Fibroblast of the aortic adventitia (primary cell): Measurements from ENCODE around the gene SMU1. TPM values are rescaled to one million over a fixed set of nuclear protein-coding genes. Genes with fewer than 3 reads are reported as not detected.

ENCODE experiments used
- DNase-seq: peaks from one replicate; pipeline ENCODE4 v3.0.0-alpha.2; 2010; ENCODE audit warnings: low read depth
- H3K4me3 ChIP-seq: 2 replicates; pipeline ENCODE4 v1.5.1; 2011; ENCODE audit warnings: low read depth, mild to moderate bottlenecking, control low read depth, low read length, moderate library complexity
- CTCF ChIP-seq: IDR thresholded peaks from 2 replicates; pipeline ENCODE4 v1.5.1; 2011; ENCODE audit warnings: mild to moderate bottlenecking, low read length, control low read depth, inconsistent platforms; ENCODE audit not compliant: insufficient read depth
- total RNA-seq: library from RNA; depleted of rRNA; stranded (reverse); fragments of >200 nt; gene quantifications from 2 replicates; pipeline ENCODE4 v1.2.3, GENCODE V29; 2012; ENCODE audit warnings: low replicate concordance

SMU1 gene
- total RNA-seq, 1 donor = 29.4 TPM

DNA sequence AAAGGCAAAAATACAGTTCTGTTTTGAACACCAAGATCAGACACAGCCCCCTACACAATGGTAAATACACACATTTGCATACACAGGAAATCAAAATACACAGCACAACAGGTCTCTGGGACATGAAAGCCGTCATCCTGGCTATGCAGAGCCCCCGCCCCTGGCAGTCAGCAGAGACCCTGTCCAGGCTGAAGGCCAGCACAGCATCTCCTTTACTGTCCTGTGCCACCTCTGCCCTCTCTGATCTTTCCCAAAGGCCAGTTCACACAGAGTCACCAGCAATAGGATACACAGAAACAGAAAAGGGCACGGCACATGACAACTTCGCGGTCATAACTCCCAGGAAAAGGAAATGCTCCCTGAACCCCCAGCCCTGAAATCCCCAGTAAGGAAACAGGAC, 34.2 kb upstream of the SMU1 start:
- H3K4me3 ChIP-seq = no peak overlapping the region
- no peak for DNase-seq
- TF ChIP-seq CTCF = no peak

GRCh38 chr9:33109850-33110595, 33.5 kb upstream of the SMU1 start:
- TF ChIP-seq CTCF = no peak
- H3K4me3 ChIP-seq = no peak overlapping the region
- no peak for DNase-seq

DNA sequence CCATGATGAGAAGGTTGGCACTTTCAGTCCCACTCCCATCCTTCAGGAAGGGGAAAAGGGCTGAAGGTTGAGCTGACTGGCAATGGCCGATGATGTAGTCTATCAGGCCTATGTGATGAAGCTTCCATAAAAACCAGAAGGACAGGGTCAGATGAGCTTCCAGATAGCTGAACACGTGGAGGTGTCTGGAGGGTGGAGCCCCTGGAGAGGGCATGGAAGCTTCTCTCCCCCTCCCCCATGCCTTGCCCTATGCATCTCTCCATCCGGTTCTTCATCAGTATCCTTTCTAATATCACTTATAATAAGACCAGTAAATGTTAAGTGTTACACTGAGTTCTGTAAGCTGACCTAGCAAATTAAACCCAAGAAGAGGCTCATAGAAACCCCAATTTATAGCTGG, 32.6 kb upstream of the SMU1 start:
- no peak for TF ChIP-seq CTCF
- no peak for DNase-seq
- H3K4me3 ChIP-seq = no peak overlapping the region

DNA sequence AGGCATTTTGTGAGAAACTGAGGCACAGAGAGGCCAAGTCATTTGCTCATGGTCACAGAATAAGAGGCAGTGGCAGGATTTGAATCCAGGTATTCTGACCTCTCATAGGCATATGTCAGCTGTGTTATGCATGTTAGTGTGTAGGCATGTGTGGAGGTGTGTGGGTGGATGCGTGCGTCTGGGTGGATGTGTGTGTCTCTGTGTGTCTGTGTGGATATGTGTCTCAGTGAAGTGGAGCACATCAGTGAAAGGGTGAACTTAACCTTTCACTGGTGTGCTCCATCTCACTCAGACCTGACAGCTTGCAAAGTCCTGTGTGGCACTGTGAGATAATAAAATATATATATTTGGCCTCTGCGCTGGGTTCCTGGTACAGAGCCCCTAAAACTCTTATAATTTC, 32.0 kb upstream of the SMU1 start:
- H3K4me3 ChIP-seq = no peak overlapping the region
- TF ChIP-seq CTCF = no peak
- no peak for DNase-seq

GRCh38 chr9:33107762-33108161, 31.3 kb upstream of the SMU1 start:
- no peak overlapping the region for H3K4me3 ChIP-seq
- TF ChIP-seq CTCF = no peak
- DNase-seq = no peak

- H3K4me3 ChIP-seq = no peak overlapping the region
- DNase-seq = peak; percentile 98
- peak; percentile 3 for TF ChIP-seq CTCF
Observed at GRCh38 chr9:33106827-33107621, 30.6 kb upstream of the SMU1 start.
